HepG2 (cell line): ENCODE data around the gene POC1B. TPM values are rescaled to one million over a fixed set of nuclear protein-coding genes. Genes with fewer than 3 reads are reported as not detected.

ENCODE experiments used
- HIC2 ChIP-seq: sonication (generic); formaldehyde crosslinking; IDR thresholded peaks from 2 replicates; pipeline ENCODE4 v1.9.0; 2022; ENCODE audit warnings: low read depth, missing genetic modification reagents
- KLF12 ChIP-seq: sonication (generic); formaldehyde crosslinking; IDR thresholded peaks from 2 replicates; pipeline ENCODE4 v1.4.0; 2020; ENCODE audit warnings: missing genetic modification reagents, borderline replicate concordance
- NFYC ChIP-seq: IDR thresholded peaks from 2 replicates; pipeline ENCODE4 v1.6.1; 2016; ENCODE audit warnings: missing genetic modification reagents, missing compliant biosample characterization
- PCBP1 ChIP-seq: fragments of 200-400 bp; formaldehyde crosslinking; IDR thresholded peaks from 2 replicates; pipeline ENCODE4 v1.6.1; 2017; ENCODE audit warnings: mild to moderate bottlenecking, low read depth, low read length, borderline replicate concordance
- RERE ChIP-seq: IDR thresholded peaks from 2 replicates; pipeline ENCODE4 v1.6.1; 2016; ENCODE audit warnings: low read depth, missing genetic modification reagents, missing compliant biosample characterization
- SALL1 ChIP-seq: sonication (generic); formaldehyde crosslinking; IDR thresholded peaks from 2 replicates; pipeline ENCODE4 v1.8.0; 2022; ENCODE audit warnings: mild to moderate bottlenecking, missing genetic modification reagents
- SOX13 ChIP-seq, 3 experiments: fragments of 450-650 bp in 1 of 3; sonication (generic) in 1 of 3; formaldehyde crosslinking in 1 of 3; IDR thresholded peaks in 2 of 3; conservative IDR thresholded peaks in 1 of 3; 2 replicates each; pipeline versions ENCODE4 v1.5.0 to v1.6.1; 2016 to 2020; ENCODE audit warnings: antibody characterized with exemption in 1 of 3, mild to moderate bottlenecking in 1 of 3, missing compliant biosample characterization in 1 of 3, missing genetic modification reagents in 1 of 3, moderate library complexity in 1 of 3
- ZNF253 ChIP-seq: sonication (generic); formaldehyde crosslinking; IDR thresholded peaks from 2 replicates; pipeline ENCODE4 v1.8.0; 2022; ENCODE audit warnings: mild to moderate bottlenecking, missing genetic modification reagents, borderline replicate concordance
- ZNF510 ChIP-seq: sonication (generic); formaldehyde crosslinking; IDR thresholded peaks from 2 replicates; pipeline ENCODE4 v1.4.0; 2020; ENCODE audit warnings: low read depth, mild to moderate bottlenecking, missing genetic modification reagents
- ZNF564 ChIP-seq: sonication (generic); formaldehyde crosslinking; IDR thresholded peaks from 2 replicates; pipeline ENCODE4 v1.8.1; 2023; ENCODE audit warnings: mild to moderate bottlenecking, missing genetic modification reagents
- ZNF749 ChIP-seq: sonication (generic); formaldehyde crosslinking; IDR thresholded peaks from 2 replicates; pipeline ENCODE4 v1.8.0; 2022; ENCODE audit warnings: mild to moderate bottlenecking, missing genetic modification reagents, moderate library complexity, borderline replicate concordance
- polyA plus RNA-seq, 8 experiments: library from polyadenylated mRNA; depleted of rRNA in 3 of 8; stranded (reverse) in 7 of 8; unstranded in 1 of 8; fragments of >200 nt; fragmentation: Illumina TruSeq in 4 of 8; extraction: Trizol in 4 of 8; gene quantifications; 2 replicates each; pipeline versions ENCODE4 v1.2.1 to v1.2.3, GENCODE V29; 2011 to 2016; ENCODE audit warnings: low read depth in 4 of 8, missing spikeins in 1 of 8, mixed read lengths in 1 of 8; ENCODE audit not compliant: insufficient read depth in 1 of 8
- total RNA-seq, 5 experiments: library from RNA; depleted of rRNA; stranded (reverse); fragments of >200 nt; fragmentation: Illumina TruSeq; extraction: Trizol; gene quantifications; 2 replicates each; pipeline ENCODE4 v1.2.3, GENCODE V29; 2016; ENCODE audit warnings: low read depth in 1 of 5
- TF ChIP-seq, protein P1 (sequence below): sonication (generic); formaldehyde crosslinking; IDR thresholded peaks from 2 replicates; pipeline ENCODE4 v1.5.0; 2020; ENCODE audit warnings: mild to moderate bottlenecking, missing genetic modification reagents, borderline replicate concordance

Gene POC1B
- total and polyA plus RNA-seq, 2 of the 13 experiments (the other 11 are each of a cell fraction or from before 2014, with no cell fraction given): 9.3 to 11.0 TPM

GRCh38 chr12:89416049-89416792, 109.6 kb downstream of the POC1B start (continued):
- TF ChIP-seq, protein P1, sequence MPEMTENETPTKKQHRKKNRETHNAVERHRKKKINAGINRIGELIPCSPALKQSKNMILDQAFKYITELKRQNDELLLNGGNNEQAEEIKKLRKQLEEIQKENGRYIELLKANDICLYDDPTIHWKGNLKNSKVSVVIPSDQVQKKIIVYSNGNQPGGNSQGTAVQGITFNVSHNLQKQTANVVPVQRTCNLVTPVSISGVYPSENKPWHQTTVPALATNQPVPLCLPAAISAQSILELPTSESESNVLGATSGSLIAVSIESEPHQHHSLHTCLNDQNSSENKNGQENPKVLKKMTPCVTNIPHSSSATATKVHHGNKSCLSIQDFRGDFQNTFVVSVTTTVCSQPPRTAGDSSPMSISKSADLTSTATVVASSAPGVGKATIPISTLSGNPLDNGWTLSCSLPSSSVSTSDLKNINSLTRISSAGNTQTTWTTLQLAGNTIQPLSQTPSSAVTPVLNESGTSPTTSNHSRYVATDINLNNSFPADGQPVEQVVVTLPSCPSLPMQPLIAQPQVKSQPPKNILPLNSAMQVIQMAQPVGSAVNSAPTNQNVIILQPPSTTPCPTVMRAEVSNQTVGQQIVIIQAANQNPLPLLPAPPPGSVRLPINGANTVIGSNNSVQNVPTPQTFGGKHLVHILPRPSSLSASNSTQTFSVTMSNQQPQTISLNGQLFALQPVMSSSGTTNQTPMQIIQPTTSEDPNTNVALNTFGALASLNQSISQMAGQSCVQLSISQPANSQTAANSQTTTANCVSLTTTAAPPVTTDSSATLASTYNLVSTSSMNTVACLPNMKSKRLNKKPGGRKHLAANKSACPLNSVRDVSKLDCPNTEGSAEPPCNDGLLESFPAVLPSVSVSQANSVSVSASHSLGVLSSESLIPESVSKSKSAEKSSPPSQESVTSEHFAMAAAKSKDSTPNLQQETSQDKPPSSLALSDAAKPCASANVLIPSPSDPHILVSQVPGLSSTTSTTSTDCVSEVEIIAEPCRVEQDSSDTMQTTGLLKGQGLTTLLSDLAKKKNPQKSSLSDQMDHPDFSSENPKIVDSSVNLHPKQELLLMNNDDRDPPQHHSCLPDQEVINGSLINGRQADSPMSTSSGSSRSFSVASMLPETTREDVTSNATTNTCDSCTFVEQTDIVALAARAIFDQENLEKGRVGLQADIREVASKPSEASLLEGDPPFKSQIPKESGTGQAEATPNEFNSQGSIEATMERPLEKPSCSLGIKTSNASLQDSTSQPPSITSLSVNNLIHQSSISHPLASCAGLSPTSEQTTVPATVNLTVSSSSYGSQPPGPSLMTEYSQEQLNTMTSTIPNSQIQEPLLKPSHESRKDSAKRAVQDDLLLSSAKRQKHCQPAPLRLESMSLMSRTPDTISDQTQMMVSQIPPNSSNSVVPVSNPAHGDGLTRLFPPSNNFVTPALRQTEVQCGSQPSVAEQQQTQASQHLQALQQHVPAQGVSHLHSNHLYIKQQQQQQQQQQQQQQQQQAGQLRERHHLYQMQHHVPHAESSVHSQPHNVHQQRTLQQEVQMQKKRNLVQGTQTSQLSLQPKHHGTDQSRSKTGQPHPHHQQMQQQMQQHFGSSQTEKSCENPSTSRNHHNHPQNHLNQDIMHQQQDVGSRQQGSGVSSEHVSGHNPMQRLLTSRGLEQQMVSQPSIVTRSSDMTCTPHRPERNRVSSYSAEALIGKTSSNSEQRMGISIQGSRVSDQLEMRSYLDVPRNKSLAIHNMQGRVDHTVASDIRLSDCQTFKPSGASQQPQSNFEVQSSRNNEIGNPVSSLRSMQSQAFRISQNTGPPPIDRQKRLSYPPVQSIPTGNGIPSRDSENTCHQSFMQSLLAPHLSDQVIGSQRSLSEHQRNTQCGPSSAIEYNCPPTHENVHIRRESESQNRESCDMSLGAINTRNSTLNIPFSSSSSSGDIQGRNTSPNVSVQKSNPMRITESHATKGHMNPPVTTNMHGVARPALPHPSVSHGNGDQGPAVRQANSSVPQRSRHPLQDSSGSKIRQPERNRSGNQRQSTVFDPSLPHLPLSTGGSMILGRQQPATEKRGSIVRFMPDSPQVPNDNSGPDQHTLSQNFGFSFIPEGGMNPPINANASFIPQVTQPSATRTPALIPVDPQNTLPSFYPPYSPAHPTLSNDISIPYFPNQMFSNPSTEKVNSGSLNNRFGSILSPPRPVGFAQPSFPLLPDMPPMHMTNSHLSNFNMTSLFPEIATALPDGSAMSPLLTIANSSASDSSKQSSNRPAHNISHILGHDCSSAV (CRISPR knock-in tag): no peak
- TF ChIP-seq RERE (CRISPR knock-in tag) (no peak), SALL1 (CRISPR knock-in tag) (no peak), KLF12 (CRISPR knock-in tag) (no peak), ZNF564 (CRISPR knock-in tag) (no peak), HIC2 (CRISPR knock-in tag) (no peak), PCBP1 (no peak), SOX13 (IDR thresholded peaks at IDR 0.05) (no peak), SOX13 (CRISPR knock-in tag; conservative IDR thresholded peaks at IDR 0.05 in 1 of 2, IDR thresholded peaks at IDR 0.05 in 1 of 2) (no peak), ZNF510 (CRISPR knock-in tag) (no peak), NFYC (CRISPR knock-in tag) (no peak), ZNF749 (CRISPR knock-in tag) (no peak), ZNF253 (CRISPR knock-in tag) (no peak)
